OCI-LY7 (cell line): ENCODE measurements around the gene TMPRSS3.

ENCODE experiments used
- EZH2phosphoT487 ChIP-seq: fragments of 200-600 bp; sonication (generic); IDR thresholded peaks from 2 replicates; pipeline ENCODE4 v1.6.1; 2018; ENCODE audit warnings: low read depth, borderline replicate concordance, mild to moderate bottlenecking, mixed run types, antibody characterized with exemption, low read length, moderate library complexity, mixed read lengths
- TF ChIP-seq, protein P1 (sequence below): fragments of 200-600 bp; sonication (generic); conservative IDR thresholded peaks from 2 replicates; pipeline ENCODE4 v1.5.1; 2014; ENCODE audit warnings: mild to moderate bottlenecking, antibody characterized with exemption, low read length, moderate library complexity, mixed read lengths

DNA sequence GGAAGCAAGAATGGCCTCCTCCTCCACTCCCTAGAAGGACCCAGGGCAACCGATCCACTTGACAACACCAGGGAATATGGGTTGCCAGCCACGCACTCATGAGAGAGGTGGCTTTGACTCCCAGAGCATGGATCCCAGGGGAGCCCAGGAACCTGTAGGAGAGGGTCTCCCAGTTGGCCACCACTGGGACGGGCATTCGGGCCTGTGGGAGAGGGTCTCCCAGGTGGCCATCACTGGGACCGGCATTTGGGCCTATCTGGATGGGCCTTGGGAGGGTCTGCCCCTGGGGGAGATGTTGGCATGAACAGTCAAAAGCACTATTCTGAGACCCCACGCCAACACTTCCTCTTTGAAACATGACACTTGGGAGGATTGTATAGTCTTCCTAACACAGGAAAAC, 30.1 kb downstream of the TMPRSS3 start:
- TF ChIP-seq, protein P1, sequence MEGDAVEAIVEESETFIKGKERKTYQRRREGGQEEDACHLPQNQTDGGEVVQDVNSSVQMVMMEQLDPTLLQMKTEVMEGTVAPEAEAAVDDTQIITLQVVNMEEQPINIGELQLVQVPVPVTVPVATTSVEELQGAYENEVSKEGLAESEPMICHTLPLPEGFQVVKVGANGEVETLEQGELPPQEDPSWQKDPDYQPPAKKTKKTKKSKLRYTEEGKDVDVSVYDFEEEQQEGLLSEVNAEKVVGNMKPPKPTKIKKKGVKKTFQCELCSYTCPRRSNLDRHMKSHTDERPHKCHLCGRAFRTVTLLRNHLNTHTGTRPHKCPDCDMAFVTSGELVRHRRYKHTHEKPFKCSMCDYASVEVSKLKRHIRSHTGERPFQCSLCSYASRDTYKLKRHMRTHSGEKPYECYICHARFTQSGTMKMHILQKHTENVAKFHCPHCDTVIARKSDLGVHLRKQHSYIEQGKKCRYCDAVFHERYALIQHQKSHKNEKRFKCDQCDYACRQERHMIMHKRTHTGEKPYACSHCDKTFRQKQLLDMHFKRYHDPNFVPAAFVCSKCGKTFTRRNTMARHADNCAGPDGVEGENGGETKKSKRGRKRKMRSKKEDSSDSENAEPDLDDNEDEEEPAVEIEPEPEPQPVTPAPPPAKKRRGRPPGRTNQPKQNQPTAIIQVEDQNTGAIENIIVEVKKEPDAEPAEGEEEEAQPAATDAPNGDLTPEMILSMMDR = no peak
- TF ChIP-seq EZH2phosphoT487 = no peak
